Muscle of arm (tissue), 14 donors: ENCODE data around the gene TUFT1. TPM values are rescaled to one million over a fixed set of nuclear protein-coding genes. Genes with fewer than 3 reads are reported as not detected.
A peak's percentile ranks its signal among the peaks of the same experiment; 100 is the strongest.

Experiments
- DNase-seq: peaks from one replicate; pipeline ENCODE4 v3.0.0-alpha.2; 2013
- long read RNA-seq, 11 donors: transcript quantifications; one replicate each; lab custom pipeline, GENCODE V29; 2026
- polyA plus RNA-seq, 12 donors: library from polyadenylated mRNA; unstranded; fragments of 120-200 nt; gene quantifications; one replicate each; pipeline ENCODE4 v1.2.1, GENCODE V29; 2013; ENCODE audit not compliant: insufficient read length in 12 of 12

The TUFT1 gene
- 10 to 100 TPM in 4 of 12 donors, 1 to 10 TPM in 7, not detected in 1; 7.1 to 22.2 (median 9.0) TPM for polyA plus RNA-seq
- long read RNA-seq, donor 1, partial matches to known transcripts = 0 of 5 reads
- long read RNA-seq, donor 1, other reads (novel, unspliced or antisense) = 0 of 5 reads
- long read RNA-seq, donor 2, partial matches to known transcripts = 0 of 1 reads
- long read RNA-seq, donor 2, other reads (novel, unspliced or antisense) = 0 of 1 reads
- long read RNA-seq, donor 3 = 0 reads
- long read RNA-seq, donor 4, partial matches to known transcripts = 0 of 1 reads
- long read RNA-seq, donor 4, other reads (novel, unspliced or antisense) = 0 of 1 reads
- long read RNA-seq, donor 5, transcript TUFT1-202 (12 exons, 3,033 nt) = major isoform, 5 of 5 reads
- long read RNA-seq, donor 5, partial matches to known transcripts = 0 of 5 reads
- long read RNA-seq, donor 5, other reads (novel, unspliced or antisense) = 0 of 5 reads
- long read RNA-seq, donor 6, partial matches to known transcripts = 0 of 2 reads
- long read RNA-seq, donor 6, other reads (novel, unspliced or antisense) = 0 of 2 reads
- long read RNA-seq, donor 7 = 0 reads
- long read RNA-seq, donor 8 = 0 reads
- long read RNA-seq, donor 9, partial matches to known transcripts = 0 of 2 reads
- long read RNA-seq, donor 9, other reads (novel, unspliced or antisense) = 0 of 2 reads
- long read RNA-seq, donor 10, partial matches to known transcripts = 0 of 1 reads
- long read RNA-seq, donor 10, other reads (novel, unspliced or antisense) = 0 of 1 reads
- long read RNA-seq, donor 11, partial matches to known transcripts = 0 of 3 reads
- long read RNA-seq, donor 11, other reads (novel, unspliced or antisense) = 0 of 3 reads

GRCh38 chr1:151540021-151540981, at the start of gene TUFT1:
TUFT1 (plus strand) TSS chr1:151540309; CDS start chr1:151540367, 58 bp downstream.
- peak; percentile 88 for DNase-seq

- DNase-seq = no peak
Measured at GRCh38 chr1:151491641-151492040, 48.5 kb upstream of the TUFT1 start.

DNA sequence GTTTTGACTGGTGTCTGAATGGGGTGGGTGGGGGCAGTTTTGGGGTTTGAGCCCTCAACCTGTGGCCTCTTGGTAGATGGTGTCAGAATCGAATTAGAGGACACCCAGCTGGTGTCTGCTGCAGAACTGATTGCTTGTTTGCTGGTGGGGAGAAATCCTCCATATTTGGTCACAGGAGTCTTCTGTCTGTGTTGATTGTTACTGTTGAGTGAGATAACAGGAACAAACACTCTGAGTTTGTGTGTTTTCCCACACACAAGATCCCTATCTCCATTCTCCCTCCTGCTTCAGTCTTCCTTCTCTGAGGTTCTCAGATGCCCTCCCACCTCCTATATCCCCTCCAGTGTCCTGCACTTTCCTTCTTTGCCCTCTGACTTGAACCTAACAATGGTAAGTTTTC, 48.0 kb upstream of the TUFT1 start:
- no peak for DNase-seq

- DNase-seq = no peak
Measured at GRCh38 chr1:151493042-151493441, 47.1 kb upstream of the TUFT1 start.

DNA sequence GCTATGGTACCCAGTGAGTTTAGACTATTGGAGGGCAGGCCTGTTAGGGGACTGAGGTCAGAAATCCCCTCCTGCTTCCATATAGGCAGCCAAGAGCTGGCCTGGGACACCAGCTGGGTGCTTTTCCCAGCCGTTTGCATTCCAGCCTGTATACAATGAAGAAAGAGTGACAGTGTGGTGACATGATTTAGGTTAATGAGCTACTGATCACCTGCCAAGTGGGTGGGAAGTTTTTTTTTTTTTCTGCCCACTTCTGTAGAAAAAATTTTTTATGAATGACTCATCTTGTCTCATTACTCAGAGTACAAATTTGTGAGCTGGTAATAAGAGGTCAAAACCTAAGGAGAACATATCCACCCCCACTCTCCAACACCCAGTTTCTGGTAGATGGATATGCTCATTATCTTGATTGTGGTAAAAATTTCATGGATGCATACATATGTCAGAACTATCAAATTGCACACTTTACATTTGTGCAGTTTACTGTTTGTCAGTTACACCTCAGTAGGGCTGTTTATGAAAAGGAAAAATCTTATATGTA, 45.3 kb upstream of the TUFT1 start:
- no peak for DNase-seq

DNA sequence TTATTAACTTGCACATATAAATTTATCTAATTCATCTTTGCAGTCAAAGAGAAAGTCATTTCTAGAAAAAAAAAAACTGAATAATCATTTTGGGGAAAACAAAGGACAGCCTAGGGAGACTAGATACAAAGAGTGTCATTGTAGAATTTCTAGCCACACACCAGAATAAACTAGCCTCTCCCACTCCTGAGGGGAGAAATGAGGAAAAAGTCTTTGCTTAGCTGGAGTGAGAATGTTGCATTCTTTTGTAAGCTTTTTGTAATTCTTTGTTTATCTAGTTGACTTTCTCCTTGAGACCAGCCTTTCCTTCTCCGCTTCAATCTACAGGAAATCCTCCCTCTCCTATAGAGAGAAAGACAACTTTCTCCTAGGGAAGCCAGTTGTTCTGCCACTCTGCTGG, 44.8 kb upstream of the TUFT1 start:
- no peak for DNase-seq

- no peak for DNase-seq
Measured at GRCh38 chr1:151499365-151499764, 40.7 kb upstream of the TUFT1 start.

DNA sequence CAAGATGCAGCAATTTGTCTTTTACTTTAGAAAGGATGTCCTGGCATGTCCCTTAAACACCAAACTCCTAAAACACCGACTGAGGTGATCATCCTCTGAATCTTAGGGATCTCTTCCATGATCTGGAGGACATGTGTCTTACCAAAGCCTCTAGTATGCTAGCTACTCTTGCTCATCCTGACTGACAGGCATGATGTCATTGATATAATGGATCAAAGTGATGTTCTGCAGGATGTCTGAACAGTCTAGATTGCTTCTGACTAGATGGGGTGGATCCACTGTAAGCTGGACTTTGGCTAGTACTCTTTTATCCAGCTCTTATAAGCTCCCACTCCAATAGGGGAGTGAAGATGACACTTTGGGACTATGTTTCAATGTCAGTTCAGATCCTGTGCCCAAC, 40.2 kb upstream of the TUFT1 start:
- no peak for DNase-seq

- DNase-seq = no peak
Measured at GRCh38 chr1:151501474-151501873, 38.6 kb upstream of the TUFT1 start.

GRCh38 chr1:151502035-151502700, 37.9 kb upstream of the TUFT1 start:
- no peak for DNase-seq

GRCh38 chr1:151502859-151503780, 37.0 kb upstream of the TUFT1 start:
- no peak for DNase-seq

DNA sequence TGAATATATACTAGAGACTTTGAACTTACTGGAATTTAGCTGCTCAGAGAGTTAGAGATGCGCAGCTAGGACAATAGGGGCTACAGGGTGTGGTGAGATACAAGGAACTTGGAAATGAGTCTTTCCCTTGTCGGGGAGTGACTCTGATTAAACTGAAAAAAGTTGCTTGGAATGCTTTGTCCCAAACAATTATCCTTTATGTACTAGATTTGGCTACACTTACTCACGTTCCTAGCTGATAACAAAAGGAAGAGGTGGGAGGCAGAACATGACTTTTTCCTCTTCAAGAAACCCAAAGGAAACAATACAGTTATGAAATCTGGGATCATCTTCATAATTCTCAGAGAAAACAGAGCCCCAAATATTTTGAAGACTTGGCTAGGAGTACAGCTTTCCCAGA, 35.9 kb upstream of the TUFT1 start:
- DNase-seq = no peak

DNA sequence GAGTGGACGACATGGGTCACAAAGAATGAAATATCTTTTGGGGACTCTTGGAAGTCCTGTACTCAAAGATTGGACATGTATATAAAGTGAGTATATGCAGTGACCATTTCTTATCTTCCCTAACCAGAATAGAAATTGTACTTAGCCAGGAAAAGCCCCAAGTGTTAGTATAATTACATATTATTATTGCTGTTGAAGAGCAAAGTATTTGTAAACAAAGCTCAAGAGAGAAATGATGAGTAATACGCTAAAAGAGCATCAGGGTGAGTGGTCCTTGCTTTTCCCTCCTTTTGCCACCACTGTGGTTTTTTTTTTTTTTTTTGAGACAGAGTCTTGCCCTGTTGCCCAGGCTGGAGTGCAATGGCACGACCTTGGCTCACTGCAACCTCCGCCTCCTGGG, 35.4 kb upstream of the TUFT1 start:
- no peak for DNase-seq

GRCh38 chr1:151508833-151509232, 31.3 kb upstream of the TUFT1 start:
- DNase-seq = no peak

DNA sequence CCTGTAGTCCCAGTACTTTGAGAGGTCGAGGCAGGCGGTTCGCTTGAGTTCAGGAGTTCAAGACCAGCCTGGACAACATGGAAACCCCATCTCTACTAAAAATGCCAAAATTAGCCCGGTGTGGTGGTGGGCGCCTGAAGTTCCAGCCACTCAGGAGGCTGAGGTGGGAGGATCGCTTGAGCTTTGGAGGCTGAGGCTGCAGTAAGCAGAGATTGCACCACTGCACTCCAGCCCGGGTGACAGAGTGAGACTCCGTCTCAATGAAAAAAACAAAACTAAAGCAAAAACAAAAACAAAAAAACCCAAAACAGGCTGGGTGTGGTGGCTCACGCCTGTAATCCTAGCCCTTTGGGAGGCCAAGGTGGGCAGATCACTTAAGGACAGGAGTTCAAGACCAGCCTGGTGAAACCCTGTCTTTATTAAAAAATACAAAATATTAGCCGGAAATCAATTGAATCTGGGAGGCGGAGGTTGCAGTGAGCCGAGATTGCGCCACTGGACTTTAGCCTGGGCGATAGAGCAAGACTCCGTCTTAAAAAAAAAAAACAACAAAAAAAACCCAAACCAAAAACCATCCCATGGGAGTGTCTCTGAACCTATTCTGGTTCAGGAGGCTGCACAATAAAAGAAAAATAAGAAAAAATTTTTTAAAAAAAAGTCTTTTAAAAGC, 30.6 kb upstream of the TUFT1 start:
- DNase-seq = no peak

GRCh38 chr1:151510020-151510405, 30.1 kb upstream of the TUFT1 start:
- no peak for DNase-seq

DNA sequence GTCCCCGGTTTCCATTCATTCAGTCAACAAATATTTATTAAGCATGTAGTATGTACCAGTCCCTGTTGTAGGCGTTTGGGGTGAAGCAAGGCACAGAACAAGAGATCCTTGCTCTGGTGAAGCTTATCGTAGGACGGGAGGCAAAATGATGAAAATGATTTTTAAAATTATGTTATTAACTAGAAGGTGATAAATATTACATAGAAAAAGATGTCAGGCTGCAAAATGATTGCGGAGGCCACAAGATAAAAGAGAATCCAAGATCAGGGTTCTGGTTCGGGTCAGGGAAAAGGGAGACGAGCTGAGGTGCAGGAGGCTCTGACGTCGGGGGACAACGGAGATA, 29.5 kb upstream of the TUFT1 start:
- no peak for DNase-seq

DNA sequence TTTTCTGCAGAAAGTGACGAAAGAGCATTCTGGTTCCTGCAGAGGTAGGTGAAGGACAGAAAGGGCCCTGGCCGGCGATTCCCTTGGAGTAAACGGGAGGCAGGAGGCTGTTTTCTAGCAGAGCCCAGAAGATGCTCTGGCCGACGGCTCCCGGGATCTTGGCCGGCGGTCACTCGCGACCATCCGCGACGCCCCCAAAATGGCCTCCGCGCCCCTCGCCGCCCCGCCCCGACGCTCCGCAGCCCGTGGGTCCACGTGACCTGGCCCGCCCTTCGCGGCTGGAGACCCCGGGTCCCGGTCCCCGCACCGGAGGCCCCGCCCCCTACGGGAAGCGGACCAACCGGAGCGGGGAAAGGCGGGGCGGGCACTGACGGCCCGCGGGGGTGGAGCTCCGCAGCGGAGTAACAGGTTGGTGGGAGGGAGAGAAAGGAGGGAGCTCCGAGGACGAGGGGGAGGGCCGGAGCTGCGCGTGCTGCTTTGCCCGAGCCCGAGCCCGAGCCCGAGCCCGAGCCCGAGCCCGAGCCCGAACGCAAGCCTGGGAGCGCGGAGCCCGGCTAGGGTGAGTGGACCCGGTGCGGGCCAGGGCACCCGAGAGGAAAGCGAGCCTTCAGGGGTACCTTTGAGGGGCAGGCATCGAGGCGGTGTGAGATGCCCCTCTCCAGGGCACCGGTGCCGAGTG, 29.0 kb upstream of the TUFT1 start, which contains the start of gene CGN:
CGN (plus strand) TSS at position 431 of the 679 bp plus-strand sequence. CDS start 7,133 bp downstream, outside the sequence.
- DNase-seq = peak; percentile 77
